A549 (cell line): ENCODE data around the gene SIGLEC5. TPM values are rescaled to one million over a fixed set of nuclear protein-coding genes. Genes with fewer than 3 reads are reported as not detected.
A peak's percentile ranks its signal among the peaks of the same experiment; 100 is the strongest.

Experiments
- ATAC-seq, 2 experiments: fragments of 200-7000 bp in 1 of 2; fragments of >200 bp in 1 of 2; cut with Nextera tagmentation in 1 of 2; cut with Tn5 transposase in 1 of 2; 3 replicates each; pipeline versions ENCODE4 v1.8.0 to v1.9.1; 2018 to 2020; ENCODE audit warnings: mild to moderate bottlenecking in 1 of 2, moderate library complexity in 1 of 2
- CTCF ChIA-PET: fragments of 300-600 bp; sonication (Branson Sonifier 250); formaldehyde crosslinking; extraction: SDS; loops from one replicate; lab custom pipeline; 2021; ENCODE audit warnings: antibody characterized with exemption, inconsistent platforms; lab: Yijun Ruan, JAX
- POLR2A ChIA-PET: fragments of 350-600 bp; formaldehyde crosslinking; extraction: SDS; loops from one replicate; lab custom pipeline; 2021; ENCODE audit warnings: antibody characterized with exemption, inconsistent platforms; lab: Yijun Ruan, JAX
- DNase-seq, 2 experiments: peaks; one replicate each; pipeline versions ENCODE4 v3.0.0 to v3.0.0-alpha.2; 2011 to 2016; ENCODE audit warnings: low read depth in 1 of 2, low spot score in 1 of 2
- FAIRE-seq: peaks from 2 replicates; lab custom pipeline; 2011; peaks lifted over from hg19 to GRCh38; lab: Jason Lieb, UNC
- H3K27ac ChIP-seq, 2 experiments: fragments of >200 bp; sonication (Bioruptor Twin); formaldehyde crosslinking; 3 replicates each; pipeline ENCODE4 v1.5.1; 2016 to 2017
- H3K4me1 ChIP-seq: fragments of >200 bp; sonication (Bioruptor Twin); formaldehyde crosslinking; 3 replicates; pipeline ENCODE4 v1.6.1; 2016
- H3K4me2 ChIP-seq: fragments of >200 bp; sonication (Bioruptor Twin); formaldehyde crosslinking; 3 replicates; pipeline ENCODE4 v1.6.1; 2016
- H3K4me3 ChIP-seq: fragments of >200 bp; sonication (Bioruptor Twin); formaldehyde crosslinking; 3 replicates; pipeline ENCODE4 v1.5.1; 2016
- H3K9me3 ChIP-seq: fragments of >200 bp; sonication (Bioruptor Twin); formaldehyde crosslinking; 3 replicates; pipeline ENCODE4 v1.6.1; 2016
- CBX2 ChIP-seq: fragments of 200-600 bp; sonication (generic); IDR thresholded peaks from 2 replicates; pipeline ENCODE4 v1.6.1; 2016; ENCODE audit warnings: low read depth, mild to moderate bottlenecking, borderline replicate concordance
- CHD2 ChIP-seq: fragments of 150-350 bp; IDR thresholded peaks from 2 replicates; pipeline ENCODE4 v1.6.1; 2014; ENCODE audit warnings: low read length; ENCODE audit not compliant: partially characterized antibody
- EHF ChIP-seq: fragments of 250-450 bp; sonication (Bioruptor Pico); IDR thresholded peaks from 2 replicates; pipeline ENCODE4 v1.5.0; 2020; ENCODE audit warnings: mild to moderate bottlenecking
- FOSB ChIP-seq: fragments of 250-450 bp; sonication (Bioruptor Pico); IDR thresholded peaks from 2 replicates; pipeline ENCODE4 v1.5.0; 2020; ENCODE audit warnings: mild to moderate bottlenecking, moderate library complexity
- FOSL2 ChIP-seq, 2 experiments: fragments of 450-650 bp in 1 of 2; fragments of >200 bp in 1 of 2; sonication (Bioruptor Twin) in 1 of 2; formaldehyde crosslinking; IDR thresholded peaks; 2 replicates each; pipeline versions ENCODE4 v1.5.0 to v1.6.1; 2016 to 2020; ENCODE audit warnings: mild to moderate bottlenecking in 1 of 2, moderate library complexity in 1 of 2
- GATA3 ChIP-seq: IDR thresholded peaks from 2 replicates; pipeline ENCODE4 v1.6.1; 2012; ENCODE audit warnings: borderline replicate concordance
- HDAC2 ChIP-seq: fragments of 200-600 bp; sonication (generic); IDR thresholded peaks from 2 replicates; pipeline ENCODE4 v1.6.1; 2016
- HEYL ChIP-seq: fragments of 250-450 bp; sonication (Bioruptor Pico); IDR thresholded peaks from 2 replicates; pipeline ENCODE4 v1.8.0; 2021; ENCODE audit warnings: mild to moderate bottlenecking, moderate library complexity
- HOXA7 ChIP-seq: fragments of 250-450 bp; sonication (Bioruptor Pico); IDR thresholded peaks from 2 replicates; pipeline ENCODE4 v1.5.0; 2020; ENCODE audit warnings: mild to moderate bottlenecking, moderate library complexity
- HOXB13 ChIP-seq: fragments of 250-450 bp; sonication (Bioruptor Pico); IDR thresholded peaks from 2 replicates; pipeline ENCODE4 v1.5.0; 2020; ENCODE audit warnings: low read depth, mild to moderate bottlenecking, moderate library complexity
- JUN ChIP-seq, 2 experiments: fragments of >200 bp; sonication (Bioruptor Twin); formaldehyde crosslinking; IDR thresholded peaks; 2 replicates in 1 of 2; 3 replicates in 1 of 2; pipeline ENCODE4 v1.6.1; 2016 to 2017
- JUNB ChIP-seq: fragments of >200 bp; sonication (Bioruptor Twin); formaldehyde crosslinking; IDR thresholded peaks from 2 replicates; pipeline ENCODE4 v1.6.1; 2016
- KDM5A ChIP-seq: fragments of 200-600 bp; sonication (generic); IDR thresholded peaks from 2 replicates; pipeline ENCODE4 v1.6.1; 2016; ENCODE audit warnings: antibody characterized with exemption, mild to moderate bottlenecking
- MAFK ChIP-seq: fragments of 450-650 bp; IDR thresholded peaks from 2 replicates; pipeline ENCODE4 v1.6.1; 2014; ENCODE audit not compliant: partially characterized antibody
- MAZ ChIP-seq: fragments of 150-350 bp; IDR thresholded peaks from 2 replicates; pipeline ENCODE4 v1.6.1; 2014; ENCODE audit warnings: antibody characterized with exemption, low read depth, low read length, borderline replicate concordance
- NFE2L2 ChIP-seq: fragments of 150-350 bp; conservative IDR thresholded peaks from 2 replicates; pipeline ENCODE4 v1.6.1; 2014; ENCODE audit warnings: low read length
- PBX3 ChIP-seq: IDR thresholded peaks from 2 replicates; pipeline ENCODE4 v1.6.1; 2012
- POLR2A ChIP-seq: IDR thresholded peaks from 2 replicates; pipeline ENCODE4 v1.6.1; 2012; ENCODE audit warnings: mild to moderate bottlenecking, low read length
- RFX5 ChIP-seq: fragments of 450-650 bp; IDR thresholded peaks from 2 replicates; pipeline ENCODE4 v1.7.1; 2014; ENCODE audit warnings: antibody characterized with exemption, mild to moderate bottlenecking, moderate library complexity
- RNF2 ChIP-seq: fragments of 200-600 bp; sonication (generic); IDR thresholded peaks from 2 replicates; pipeline ENCODE4 v1.6.1; 2016; ENCODE audit warnings: low read depth, mild to moderate bottlenecking, antibody characterized with exemption, moderate library complexity, borderline replicate concordance
- SREBF2 ChIP-seq: fragments of 450-650 bp; IDR thresholded peaks from 2 replicates; pipeline ENCODE4 v1.6.1; 2014; ENCODE audit warnings: mild to moderate bottlenecking, moderate library complexity
- ZFP36 ChIP-seq: fragments of 450-650 bp; IDR thresholded peaks from 2 replicates; pipeline ENCODE4 v1.6.1; 2014; ENCODE audit warnings: borderline replicate concordance; ENCODE audit not compliant: partially characterized antibody
- WGBS: methylation state at CpG from one replicate; pipeline ENCODE4 v1.1.6; 2017; ENCODE audit errors: missing lambda C conversion rate; 5-methylcytosine and 5-hydroxymethylcytosine counted together
- polyA plus RNA-seq, 4 experiments: library from polyadenylated mRNA; depleted of rRNA in 3 of 4; stranded (reverse); fragments of >200 nt; fragmentation: RNase III in 1 of 4; extraction: RNeasy Plus Mini Kit Qiagen cat#74134 plus additional on column Dnase treatment in 1 of 4; gene quantifications; 2 replicates in 3 of 4; 3 replicates in 1 of 4; pipeline ENCODE4 v1.2.3, GENCODE V29; 2011 to 2017
- TF ChIP-seq, protein P1 (sequence below): IDR thresholded peaks from 2 replicates; pipeline ENCODE4 v1.6.1; 2012
- TF ChIP-seq, protein P2 (sequence below): fragments of 450-650 bp; IDR thresholded peaks from 2 replicates; pipeline ENCODE4 v1.6.1; 2014; ENCODE audit warnings: antibody characterized with exemption

The SIGLEC5 gene
- polyA plus RNA-seq, 2 of the 4 experiments (the other 2 are of a cell fraction), result not detected

DNA sequence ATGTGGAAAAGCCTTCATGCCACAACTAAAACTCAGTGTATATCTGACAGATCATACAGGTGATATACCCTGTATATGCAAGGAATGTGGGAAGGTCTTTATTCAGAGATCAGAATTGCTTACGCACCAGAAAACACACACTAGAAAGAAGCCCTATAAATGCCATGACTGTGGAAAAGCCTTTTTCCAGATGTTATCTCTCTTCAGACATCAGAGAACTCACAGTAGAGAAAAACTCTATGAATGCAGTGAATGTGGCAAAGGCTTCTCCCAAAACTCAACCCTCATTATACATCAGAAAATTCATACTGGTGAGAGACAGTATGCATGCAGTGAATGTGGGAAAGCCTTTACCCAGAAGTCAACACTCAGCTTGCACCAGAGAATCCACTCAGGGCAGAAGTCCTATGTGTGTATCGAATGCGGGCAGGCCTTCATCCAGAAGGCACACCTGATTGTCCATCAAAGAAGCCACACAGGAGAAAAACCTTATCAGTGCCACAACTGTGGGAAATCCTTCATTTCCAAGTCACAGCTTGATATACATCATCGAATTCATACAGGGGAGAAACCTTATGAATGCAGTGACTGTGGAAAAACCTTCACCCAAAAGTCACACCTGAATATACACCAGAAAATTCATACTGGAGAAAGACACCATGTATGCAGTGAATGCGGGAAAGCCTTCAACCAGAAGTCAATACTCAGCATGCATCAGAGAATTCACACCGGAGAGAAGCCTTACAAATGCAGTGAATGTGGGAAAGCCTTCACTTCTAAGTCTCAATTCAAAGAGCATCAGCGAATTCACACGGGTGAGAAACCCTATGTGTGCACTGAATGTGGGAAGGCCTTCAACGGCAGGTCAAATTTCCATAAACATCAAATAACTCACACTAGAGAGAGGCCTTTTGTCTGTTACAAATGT, 42.7 kb downstream of the SIGLEC5 start:
- DNase-seq, result no peak
- 85% methylated on average over 9 of the region's 9 CpGs for WGBS

DNA sequence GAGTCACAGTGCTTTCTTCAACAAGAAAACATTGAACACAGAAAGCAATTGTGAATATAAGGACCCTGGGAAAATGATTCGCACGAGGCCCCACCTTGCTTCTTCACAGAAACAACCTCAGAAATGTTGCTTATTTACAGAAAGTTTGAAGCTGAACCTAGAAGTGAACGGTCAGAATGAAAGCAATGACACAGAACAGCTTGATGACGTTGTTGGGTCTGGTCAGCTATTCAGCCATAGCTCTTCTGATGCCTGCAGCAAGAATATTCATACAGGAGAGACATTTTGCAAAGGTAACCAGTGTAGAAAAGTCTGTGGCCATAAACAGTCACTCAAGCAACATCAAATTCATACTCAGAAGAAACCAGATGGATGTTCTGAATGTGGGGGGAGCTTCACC, 43.4 kb downstream of the SIGLEC5 start:
- Histone ChIP-seq H3K27ac (no peak overlapping the region), H3K9me3 (peaks cover 93% of the 10 kb centered on the region), H3K4me2 (no peak overlapping the region), H3K4me1 (no peaks in the 10 kb centered on the region), H3K4me3 (no peak overlapping the region)
- WGBS, result 67% methylated on average over 4 of the region's 4 CpGs
- ChIA-PET POLR2A (no interaction called here), CTCF (interaction anchor here (1.2 kb wide), 1 partner anchor 70 kb away, joined by 4 read pairs; no protein-coding TSS in a partner anchor)
- TF ChIP-seq HEYL (no peak), SREBF2 (no peak), EHF (CRISPR knock-in tag) (no peak), HOXA7 (no peak), RFX5 (no peak), HOXB13 (no peak), RNF2 (no peak), CBX2 (no peak)
- DNase-seq (no peak), FAIRE-seq (no peak), ATAC-seq (no peak)

More for the DNA sequence above, 42.7 kb downstream of the SIGLEC5 start:
- Histone ChIP-seq H3K27ac (no peak overlapping the region), H3K4me2 (no peak overlapping the region), H3K4me1 (no peaks in the 10 kb centered on the region), H3K4me3 (no peak overlapping the region), H3K9me3 (peaks cover 89% of the 10 kb centered on the region)
- no peak for ATAC-seq
- POLR2A ChIA-PET, result no interaction called here
- peak; percentile 22; the same call in 1 of the 2 replicates for TF ChIP-seq GATA3
- no peak for TF ChIP-seq ZFP36
- TF ChIP-seq HEYL, result no peak
- TF ChIP-seq FOSB, result no peak
- CTCF ChIA-PET, result interaction anchor here (1.2 kb wide), 1 partner anchor 69 kb away, joined by 4 read pairs; no protein-coding TSS in a partner anchor
- FAIRE-seq, result no peak

DNA sequence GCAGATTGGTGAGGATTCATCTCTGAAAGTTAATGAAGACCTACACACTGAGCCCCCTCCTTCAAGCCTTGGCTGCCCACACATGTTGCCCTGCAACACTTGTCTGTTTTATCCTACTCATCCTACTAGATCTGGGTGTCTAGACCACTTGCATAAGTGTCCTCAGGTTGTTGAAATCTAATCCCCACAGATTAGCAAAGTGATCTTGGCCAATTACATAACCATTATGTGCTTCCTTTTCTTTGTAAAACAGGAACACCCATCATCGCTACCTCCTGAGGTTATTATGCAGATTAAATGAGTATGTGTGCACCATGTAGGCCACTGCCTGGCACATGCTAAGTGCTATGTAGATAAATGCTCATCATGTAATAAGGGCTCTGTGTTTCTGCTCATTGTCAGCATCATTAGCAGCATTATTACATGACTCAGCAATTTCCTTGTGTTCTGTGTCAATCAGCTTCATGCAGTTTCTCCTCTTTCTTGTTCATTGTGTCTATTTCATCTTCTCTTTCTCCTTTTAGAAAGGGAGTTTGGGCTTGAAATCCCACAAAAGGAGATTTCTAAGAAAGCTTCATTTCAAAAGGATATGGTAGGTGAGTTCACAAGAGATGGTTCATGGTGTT, 44.0 kb downstream of the SIGLEC5 start:
- ATAC-seq, result no peak
- no peak for DNase-seq
- POLR2A ChIA-PET, result no interaction called here
- no peak for FAIRE-seq
- 89% methylated on average over 1 of the region's 1 CpG for WGBS
- H3K9me3 ChIP-seq, result peaks cover 99% of the 10 kb centered on the region
- H3K4me1 ChIP-seq, result no peaks in the 10 kb centered on the region
- CTCF ChIA-PET, result no interaction called here
- TF ChIP-seq HOXA7 (no peak), CHD2 (no peak), MAFK (peak; percentile 99), NFE2L2 (peak; percentile 98), HDAC2 (no peak), POLR2A (no peak), PBX3 (no peak), JUN (IDR thresholded peaks at IDR 0.05) (no peak)
- TF ChIP-seq, protein P1, sequence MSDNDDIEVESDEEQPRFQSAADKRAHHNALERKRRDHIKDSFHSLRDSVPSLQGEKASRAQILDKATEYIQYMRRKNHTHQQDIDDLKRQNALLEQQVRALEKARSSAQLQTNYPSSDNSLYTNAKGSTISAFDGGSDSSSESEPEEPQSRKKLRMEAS, result no peak
- no peak overlapping the region for H3K4me3 ChIP-seq
- no peak overlapping the region for H3K4me2 ChIP-seq
- no peak overlapping the region for H3K27ac ChIP-seq

GRCh38 chr19:51576850-51577249, 53.4 kb downstream of the SIGLEC5 start:
- ChIA-PET CTCF (no interaction called here), POLR2A (no interaction called here)
- Histone ChIP-seq H3K4me2 (no peak overlapping the region), H3K9me3 (peaks cover 31% of the 10 kb centered on the region), H3K27ac (no peak overlapping the region), H3K4me3 (no peak overlapping the region), H3K4me1 (0 out of 3 replicates have a peak, but pooled peaks cover 2% of the 10 kb centered on the region)
- WGBS, result 92% methylated on average over 6 of the region's 6 CpGs
- DNase-seq (no peak), ATAC-seq (no peak), FAIRE-seq (no peak)
- TF ChIP-seq GATA3 (no peak), JUN (IDR thresholded peaks at IDR 0.05) (no peak), POLR2A (no peak), JUNB (no peak), KDM5A (no peak), RFX5 (no peak), MAZ (no peak), FOSL2 (IDR thresholded peaks at IDR 0.05) (no peak), FOSL2 (CRISPR knock-in tag; IDR thresholded peaks at IDR 0.05) (no peak), HOXB13 (no peak)
- TF ChIP-seq, protein P2, sequence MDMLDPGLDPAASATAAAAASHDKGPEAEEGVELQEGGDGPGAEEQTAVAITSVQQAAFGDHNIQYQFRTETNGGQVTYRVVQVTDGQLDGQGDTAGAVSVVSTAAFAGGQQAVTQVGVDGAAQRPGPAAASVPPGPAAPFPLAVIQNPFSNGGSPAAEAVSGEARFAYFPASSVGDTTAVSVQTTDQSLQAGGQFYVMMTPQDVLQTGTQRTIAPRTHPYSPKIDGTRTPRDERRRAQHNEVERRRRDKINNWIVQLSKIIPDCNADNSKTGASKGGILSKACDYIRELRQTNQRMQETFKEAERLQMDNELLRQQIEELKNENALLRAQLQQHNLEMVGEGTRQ, result no peak
